ENCODE data around the gene ALG11.

The ALG11 gene

DNA sequence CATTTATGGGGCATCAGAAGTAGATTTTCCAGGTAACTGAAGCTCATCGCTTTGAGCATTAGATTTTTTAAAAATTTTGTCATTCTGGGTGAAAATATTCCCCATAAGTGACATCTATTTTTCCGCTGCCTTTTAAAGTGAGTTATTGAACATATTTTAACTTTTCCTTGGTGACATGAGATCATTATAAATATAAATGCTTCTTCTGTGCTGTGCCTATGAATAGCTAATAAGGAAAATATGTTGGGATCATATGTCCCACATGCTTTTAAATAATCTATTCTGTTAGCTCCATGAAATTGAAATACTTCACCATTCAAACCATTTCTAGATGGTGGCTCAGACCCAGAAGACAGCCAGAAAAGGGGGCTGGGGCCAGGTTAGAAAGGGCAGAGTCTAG lies 15.0 kb upstream of the ALG11 start:
- DNase-seq (ENCODE audit: low read depth in 3 of 3): no peak

GRCh38 chr13:51997641-51998330 lies 14.4 kb upstream of the ALG11 start:
- no peak for DNase-seq (ENCODE audit: low read depth in 3 of 3)

DNA sequence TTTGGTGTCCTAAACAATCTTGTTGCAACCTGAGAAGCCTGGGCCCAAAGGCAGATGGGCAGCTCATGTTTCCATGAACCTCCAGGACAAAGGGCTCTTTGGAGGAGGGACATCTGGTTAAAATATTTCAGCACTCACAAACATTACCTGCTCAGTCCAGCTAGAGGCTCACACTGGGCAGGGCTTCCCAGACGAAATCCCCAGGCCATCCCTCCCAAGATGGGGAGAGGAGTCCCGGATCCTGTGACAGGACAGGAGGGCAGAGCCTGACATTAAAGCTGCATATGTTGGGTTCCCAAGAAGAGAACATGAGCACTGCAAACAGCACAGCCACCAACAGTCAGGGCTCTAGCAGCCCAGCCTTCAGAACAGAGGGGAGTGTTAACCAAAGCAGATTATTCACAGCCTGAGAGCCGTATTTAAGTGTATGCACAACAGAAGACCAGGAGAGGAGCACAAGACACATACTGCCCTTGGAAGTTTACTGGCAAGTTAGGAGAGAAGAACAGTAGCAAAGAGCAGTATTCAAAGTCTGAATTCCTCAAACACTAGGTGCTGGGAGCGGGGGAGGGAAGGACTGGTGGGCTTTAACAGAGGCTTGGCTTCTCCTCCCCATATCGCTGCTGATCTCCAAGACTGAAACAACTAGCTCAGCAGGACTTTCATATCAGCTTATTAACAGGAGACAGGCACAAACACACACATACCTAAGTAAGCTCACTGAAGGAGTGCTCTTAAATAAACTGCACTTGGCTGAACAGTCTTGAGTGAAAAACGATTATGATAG lies 13.3 kb upstream of the ALG11 start:
- no peak for DNase-seq (ENCODE audit: low read depth in 3 of 3)

DNA sequence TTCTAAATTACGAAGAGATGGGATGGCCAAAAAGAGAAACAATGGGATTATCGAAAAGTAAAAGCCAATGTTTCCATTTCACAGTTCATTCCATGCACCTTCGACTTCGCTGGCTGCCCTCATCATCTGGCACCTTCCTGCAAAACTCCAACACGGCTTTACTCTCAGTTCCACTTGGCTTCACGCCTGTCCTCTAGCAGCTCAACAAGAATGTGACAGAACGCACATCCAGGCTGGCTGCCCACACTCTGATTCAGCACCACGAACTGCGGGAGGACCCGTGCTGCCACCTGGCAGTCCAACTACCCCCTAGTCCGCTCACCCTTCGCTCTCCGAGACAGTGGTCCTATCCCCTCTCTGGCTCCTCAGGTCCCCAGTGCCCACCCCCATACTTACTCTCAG lies 12.7 kb upstream of the ALG11 start:
- DNase-seq (ENCODE audit: low read depth in 3 of 3): no peak

- DNase-seq (ENCODE audit: low read depth in 3 of 3): no peak
Observed at GRCh38 chr13:51999921-52000320, 12.3 kb upstream of the ALG11 start.

GRCh38 chr13:52001120-52001731 lies 11.0 kb upstream of the ALG11 start:
- no peak for DNase-seq (ENCODE audit: low read depth in 3 of 3)

- no peak for DNase-seq (ENCODE audit: low read depth in 3 of 3)
Observed at GRCh38 chr13:52002361-52002760, 9.8 kb upstream of the ALG11 start.

DNA sequence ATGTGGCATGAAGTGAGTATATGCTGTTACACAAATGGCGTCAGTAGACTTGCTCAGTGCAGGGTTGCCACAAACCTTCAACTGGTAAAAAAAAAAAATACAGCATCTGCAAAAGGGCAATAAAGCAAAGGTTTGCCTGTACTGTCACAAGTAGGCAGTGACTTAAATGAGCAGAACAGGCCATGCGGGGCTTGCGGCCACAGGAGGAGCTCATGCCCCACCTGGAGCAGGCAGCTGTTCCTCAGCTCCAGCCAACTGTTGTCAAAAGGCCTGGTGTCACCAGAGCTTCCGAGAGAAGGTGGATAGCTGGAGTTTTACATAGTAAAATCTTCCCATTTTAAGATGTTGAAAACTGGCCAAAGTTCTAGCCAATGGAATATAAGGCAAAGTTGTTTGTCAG lies 8.7 kb upstream of the ALG11 start:
- DNase-seq (ENCODE audit: low read depth in 3 of 3): no peak

GRCh38 chr13:52004511-52005170 lies 7.6 kb upstream of the ALG11 start:
- no peak for DNase-seq (ENCODE audit: low read depth in 3 of 3)

GRCh38 chr13:52005841-52006522 lies 6.2 kb upstream of the ALG11 start:
- DNase-seq (ENCODE audit: low read depth in 3 of 3): no peak

DNA sequence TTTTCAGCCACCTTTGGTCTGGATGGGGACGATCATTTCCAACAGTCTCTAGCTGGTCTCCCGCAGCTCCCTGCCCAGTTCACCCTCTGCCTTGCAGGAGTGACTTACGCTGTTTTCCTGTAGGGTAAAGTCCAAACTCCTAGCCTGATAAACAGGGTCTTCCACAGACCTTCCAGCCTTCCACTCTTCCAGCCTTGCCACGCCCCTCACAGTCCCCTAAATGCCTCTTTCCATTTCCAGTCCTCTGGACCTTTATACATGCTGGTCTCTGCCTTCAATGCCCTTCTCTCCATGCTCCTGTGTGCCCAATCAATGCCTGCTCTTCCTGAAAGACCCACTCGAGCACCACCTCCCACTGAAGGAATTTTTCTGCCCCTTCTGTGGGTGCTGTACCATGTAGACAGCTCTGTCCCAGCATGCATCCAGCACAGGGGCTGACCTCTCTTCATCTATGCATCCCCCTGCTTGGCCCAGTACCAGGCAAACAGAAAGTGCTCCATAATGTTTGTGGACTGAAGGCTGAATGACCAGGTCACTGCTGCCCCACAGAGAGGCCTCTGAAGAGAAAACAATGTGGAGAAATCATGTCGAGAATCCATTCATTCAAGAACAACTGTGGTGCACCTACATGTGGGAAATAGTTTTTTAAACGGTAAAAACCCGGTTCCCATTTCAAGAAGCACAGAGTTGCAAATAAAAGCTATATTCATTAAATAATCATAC lies 5.5 kb upstream of the ALG11 start:
- DNase-seq (ENCODE audit: low read depth in 3 of 3): no peak

DNA sequence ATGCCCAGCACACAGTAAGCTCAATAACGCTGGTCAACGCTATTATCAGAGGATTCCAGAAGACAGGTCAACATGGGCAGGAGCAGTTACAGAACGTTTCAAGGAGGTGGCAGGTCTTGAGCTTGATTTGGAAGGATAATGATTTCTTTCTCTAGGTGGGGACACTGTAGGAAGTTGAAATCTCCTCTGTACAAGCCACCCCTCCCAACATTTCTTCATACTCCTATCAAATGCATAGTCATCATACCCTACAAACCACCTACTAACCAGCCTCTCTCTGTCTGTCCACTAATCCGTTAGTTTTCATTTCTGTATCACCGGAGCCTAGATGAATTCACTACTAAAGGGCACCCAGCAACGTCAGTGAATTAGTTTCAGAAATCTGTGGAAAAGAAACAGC lies 2.3 kb upstream of the ALG11 start:
- no peak for DNase-seq (ENCODE audit: low read depth in 3 of 3)

DNA sequence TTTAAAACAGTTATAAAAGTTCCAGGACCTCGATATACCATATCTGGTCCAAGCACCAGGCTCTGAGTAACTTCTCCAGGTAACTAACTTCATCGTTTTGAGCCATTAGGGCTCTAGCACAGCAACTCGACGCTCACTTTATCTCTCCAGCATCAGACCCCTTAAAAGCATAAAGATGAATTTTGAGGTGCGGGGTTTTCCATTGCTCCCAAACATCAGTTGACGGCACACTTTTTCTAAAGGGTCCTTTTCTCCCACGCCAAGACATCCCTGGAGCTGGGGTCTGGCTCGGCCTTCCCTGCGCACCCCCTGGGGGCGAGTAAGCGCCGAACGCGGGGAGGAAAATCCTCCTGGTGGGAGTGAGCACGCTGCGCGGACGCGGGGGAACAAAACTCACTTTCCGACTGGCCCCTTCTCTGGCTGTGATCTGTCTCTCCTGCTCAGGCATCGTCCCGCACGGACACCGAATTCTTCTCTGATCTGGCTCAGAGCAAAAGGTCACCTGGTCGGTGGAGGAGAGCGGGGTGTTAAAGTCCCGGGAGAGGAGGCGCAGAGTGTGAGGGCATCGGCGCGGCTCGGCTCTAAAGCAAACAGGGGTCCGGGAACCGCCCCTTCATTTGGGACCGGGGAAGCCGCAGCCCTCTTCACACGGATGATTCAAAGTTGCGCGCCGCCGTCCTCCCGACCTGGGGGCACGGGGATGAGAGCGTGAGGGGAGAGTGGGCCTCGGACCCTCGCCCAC lies 1.1 kb upstream of the ALG11 start, which contains the start of gene ATP7B:
ATP7B (minus strand) TSS at position 561 of the 742 bp plus-strand sequence; CDS start at position 448, 113 bp downstream.
- DNase-seq (ENCODE audit: low read depth in 3 of 3): peak in 1 of 3 experiments; percentile 8

GRCh38 chr13:52012512-52012836 lies 276 bp downstream of the ALG11 start:
- no peak for DNase-seq (ENCODE audit: low read depth in 3 of 3)

GRCh38 chr13:52016296-52016695 lies 4.1 kb downstream of the ALG11 start:
- no peak for DNase-seq (ENCODE audit: low read depth in 3 of 3)

GRCh38 chr13:52020191-52020590 lies 8.0 kb downstream of the ALG11 start:
- no peak for DNase-seq (ENCODE audit: low read depth in 3 of 3)

- no peak for DNase-seq (ENCODE audit: low read depth in 3 of 3)
Observed at GRCh38 chr13:52022356-52022755, 10.2 kb downstream of the ALG11 start.

DNA sequence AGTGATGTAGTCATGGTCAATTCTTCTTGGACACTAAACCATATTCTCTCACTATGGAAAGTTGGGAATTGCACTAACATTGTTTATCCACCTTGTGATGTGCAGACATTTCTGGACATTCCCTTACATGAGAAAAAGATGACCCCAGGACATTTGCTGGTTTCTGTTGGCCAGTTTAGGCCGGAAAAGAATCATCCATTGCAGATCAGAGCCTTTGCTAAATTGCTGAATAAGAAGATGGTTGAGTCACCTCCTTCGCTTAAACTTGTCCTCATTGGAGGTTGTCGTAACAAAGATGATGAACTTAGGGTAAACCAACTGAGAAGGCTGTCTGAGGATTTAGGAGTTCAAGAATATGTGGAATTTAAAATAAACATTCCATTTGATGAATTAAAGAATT lies 12.3 kb downstream of the ALG11 start, which contains the start of gene UTP14C:
UTP14C (plus strand) TSS at position 211 of the 400 bp plus-strand sequence. CDS start 4,114 bp downstream, outside the sequence.
- DNase-seq (ENCODE audit: low read depth in 3 of 3): no peak

GRCh38 chr13:52025475-52026245 lies 13.5 kb downstream of the ALG11 start:
- no peak for DNase-seq (ENCODE audit: low read depth in 3 of 3)

DNA sequence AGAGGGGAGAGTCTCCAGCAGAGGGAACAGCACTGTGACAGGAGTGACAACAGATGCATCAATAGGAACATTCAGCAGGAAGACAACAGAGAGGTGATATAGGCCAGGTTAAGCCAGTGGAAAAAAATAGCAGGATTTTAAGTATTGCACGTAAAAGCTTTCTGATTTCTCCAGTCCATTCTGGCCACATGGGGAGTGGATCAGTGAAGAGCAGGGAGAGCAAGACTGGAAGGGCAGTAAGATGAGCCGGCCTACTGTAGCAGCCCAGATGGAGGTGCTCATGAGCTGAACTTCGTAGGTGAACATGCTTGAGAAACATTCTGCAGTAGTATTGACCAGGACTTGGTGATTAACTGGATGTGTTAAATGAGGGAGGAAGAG lies 14.0 kb downstream of the ALG11 start:
- no peak for DNase-seq (ENCODE audit: low read depth in 3 of 3)

Data from stimulated activated CD4-positive, alpha-beta T cell treated with anti-CD3 and anti-CD28 coated beads, TNF-alpha, amount 100 ng/mL, for 4 hours (primary cell).